HG03457 (cell line): ENCODE measurements around the gene SPI1.
"Not testable (repeated sequence)": the region's sequence is repeated elsewhere in the genome, so short reads cannot be mapped to it uniquely, and the experiment has no call there.

Experiments
- ATAC-seq: cut with Tn5 transposase; IDR thresholded peaks from one replicate; pipeline ENCODE4 v1.9.1; 2021; ENCODE audit warnings: moderate number of reproducible peaks; ENCODE audit not compliant: unreplicated experiment

SPI1 gene

DNA sequence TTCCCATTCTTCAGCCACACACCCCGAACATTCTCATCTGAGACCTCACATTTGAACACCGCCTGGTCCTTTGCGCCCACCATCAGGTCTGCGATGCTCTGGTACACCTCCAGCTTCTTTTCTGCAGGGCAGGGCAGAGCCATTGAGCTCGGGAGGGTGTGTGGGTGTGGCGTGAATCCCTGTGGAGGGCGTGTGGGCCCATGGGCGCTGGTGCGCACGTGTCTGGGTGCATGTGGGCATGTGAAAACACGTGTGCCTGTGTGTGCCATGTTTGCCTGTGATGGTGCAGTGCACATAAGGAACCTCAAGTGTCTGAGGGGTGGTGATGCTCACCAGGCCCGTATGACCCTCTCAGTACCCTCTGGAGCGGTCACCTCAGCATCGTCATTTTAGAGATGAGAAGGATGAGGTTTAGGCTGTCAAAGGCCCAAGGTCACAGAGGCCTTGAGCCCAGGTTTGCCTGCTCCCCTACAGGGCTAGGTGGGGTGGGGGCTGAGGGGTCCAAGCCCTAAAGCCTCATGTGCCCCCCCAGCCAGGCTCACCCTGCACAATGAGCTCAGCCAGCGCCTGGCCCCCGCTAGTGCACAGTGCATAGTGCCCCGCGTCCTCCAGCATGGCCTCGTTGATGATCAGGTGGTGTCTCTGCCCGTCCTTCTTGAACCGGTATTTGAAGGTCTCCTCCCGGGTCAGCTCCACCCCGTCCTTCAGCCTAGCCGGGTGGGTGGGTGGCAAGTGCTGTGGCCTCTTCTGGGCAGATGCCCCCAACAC is 36.1 kb downstream of the SPI1 start:
- no peak for ATAC-seq

DNA sequence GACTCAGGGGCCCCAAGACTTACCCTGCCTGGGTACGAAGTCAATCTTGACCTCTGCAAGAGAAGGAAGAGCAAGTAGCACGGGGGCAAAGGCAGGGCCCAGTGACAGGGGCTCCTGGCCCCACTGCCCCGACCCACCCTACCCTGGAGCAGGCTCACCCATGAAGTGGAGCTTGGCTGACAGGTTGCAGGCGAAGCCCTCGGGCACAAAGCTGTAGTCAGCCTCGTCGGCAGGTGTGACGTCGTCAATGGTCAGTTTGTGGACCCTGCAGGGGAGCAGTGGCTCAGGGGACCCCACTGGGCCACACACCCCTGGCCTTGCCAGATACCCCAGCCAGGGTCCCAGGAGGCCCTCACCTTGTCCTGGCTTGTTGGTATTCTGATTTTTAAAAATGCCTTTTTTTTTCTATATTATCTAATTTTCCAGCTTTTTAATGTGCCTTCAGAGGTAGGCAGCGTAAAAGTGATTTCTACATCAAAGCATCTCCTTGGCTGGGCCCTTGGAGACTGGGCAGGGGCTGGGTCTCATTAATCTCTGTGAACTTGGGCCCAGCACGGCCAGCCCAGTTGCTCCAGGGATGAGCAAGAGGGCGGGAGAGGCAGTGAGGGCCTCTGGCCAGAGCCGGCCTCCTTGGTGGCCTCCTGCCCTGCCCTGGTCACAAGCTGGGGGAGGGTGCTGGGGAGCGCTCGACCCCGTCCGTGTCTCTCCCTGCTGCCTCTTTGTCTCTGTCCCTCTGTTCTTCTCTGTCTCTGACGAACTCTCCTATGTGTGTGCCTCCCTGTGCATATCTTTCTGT is 37.2 kb downstream of the SPI1 start:
- no peak for ATAC-seq

DNA sequence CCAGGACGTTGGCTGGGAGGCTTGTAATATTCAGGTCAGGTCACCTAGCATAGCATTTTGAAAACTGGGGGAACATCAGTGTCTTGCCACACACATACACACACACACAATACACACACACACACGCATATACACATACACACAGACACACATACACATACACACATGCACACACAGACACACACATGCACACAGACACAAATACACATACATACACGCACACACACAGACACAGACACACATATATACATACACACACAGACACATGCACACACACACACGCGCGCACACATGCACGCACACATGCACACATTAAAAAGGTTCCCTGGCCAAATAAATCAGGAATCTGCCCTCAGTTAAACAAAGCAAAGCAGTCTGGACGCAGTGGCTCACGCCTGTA is 38.3 kb downstream of the SPI1 start:
- no peak for ATAC-seq

DNA sequence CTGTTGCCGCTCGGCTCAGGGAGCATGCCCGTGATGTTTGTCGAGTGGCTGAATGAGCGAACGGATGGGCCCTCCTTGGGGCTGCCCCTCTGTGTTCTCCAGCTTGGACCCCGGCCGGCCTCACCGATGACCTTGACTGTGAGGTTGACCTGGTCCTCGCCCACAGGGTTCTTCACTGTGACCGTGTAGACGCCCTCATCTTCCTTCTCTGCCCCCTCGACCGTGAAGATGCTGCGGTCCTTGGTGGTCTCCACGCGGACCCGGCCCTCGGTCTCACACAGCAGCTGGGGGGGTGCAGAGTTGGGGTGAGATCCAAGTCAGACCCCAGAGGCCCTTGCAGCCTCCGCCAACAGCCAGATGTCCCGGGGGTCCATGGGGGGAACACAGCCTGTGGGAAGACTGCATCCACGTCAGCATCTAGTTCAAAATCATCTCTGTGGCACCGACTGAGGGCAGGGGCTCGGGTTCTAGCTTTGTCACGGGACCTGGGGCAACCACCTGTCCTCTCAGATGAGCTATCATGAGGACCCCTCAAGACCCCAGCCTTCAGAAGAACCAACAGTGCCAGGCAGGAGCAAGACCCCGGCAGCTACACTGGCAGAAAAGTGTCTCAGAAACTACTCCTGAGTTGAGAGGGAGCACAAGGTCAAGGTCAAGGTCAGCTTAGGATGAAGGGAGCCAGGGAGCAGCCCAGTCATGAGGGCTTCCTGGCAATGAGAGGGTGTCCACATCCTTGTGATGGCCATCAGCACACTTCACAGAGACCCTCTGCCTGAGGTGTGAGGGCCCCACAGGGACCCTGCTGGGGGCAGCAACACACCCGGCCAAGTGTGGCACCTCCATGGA is 39.7 kb downstream of the SPI1 start:
- no peak for ATAC-seq

DNA sequence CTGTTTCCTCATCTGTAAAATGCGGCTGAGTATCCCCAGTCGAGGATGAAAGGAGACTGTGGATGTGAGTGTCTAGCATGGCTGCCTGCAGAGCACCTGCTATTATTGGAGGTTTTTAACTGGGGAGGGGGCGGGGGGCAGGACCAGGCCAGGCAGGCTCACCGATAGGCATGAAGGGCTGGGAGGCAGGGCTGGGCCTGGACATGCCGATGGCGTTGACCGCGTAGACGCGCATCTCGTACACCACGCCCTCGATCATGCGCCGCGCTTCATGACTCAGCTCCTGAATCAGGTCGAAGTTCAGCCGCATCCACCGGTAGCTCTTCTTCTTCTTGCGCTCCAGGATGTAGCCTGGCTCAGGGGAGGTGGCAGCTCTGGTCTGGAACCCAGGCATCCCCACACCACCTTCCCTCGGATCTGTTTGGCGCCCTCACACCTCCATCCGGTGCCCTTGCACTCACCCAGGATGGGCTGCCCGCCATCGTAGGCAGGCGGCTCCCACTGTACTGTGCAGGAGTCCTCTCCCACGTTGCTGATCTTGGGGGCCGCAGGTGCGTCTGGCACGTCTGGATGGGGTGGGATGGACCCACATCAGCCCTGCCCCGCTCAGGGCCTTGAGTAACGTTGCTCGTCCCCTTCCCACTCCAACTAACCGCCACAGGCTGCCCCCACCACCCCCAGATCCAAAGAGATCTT is 41.0 kb downstream of the SPI1 start:
- ATAC-seq, result no peak

DNA sequence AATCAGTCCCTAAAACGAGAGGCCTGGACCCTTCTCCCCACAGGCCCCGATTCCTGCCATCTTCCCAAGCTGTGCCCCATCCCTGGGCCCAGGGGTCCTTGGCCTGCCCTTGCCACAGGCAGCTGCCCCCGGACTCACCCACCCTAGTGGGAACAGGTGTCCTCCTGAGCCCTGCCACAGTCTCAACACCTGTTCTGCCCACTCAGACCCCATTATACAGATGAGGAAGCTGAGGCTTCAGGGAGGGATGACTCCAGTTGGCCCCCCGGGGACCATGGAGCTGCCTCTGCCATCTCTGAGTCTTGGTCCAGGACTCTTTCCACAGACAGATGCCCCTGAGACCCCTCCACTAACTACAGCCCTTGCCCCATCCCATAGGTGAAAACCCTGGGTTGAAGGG is 41.8 kb downstream of the SPI1 start:
- no peak for ATAC-seq

DNA sequence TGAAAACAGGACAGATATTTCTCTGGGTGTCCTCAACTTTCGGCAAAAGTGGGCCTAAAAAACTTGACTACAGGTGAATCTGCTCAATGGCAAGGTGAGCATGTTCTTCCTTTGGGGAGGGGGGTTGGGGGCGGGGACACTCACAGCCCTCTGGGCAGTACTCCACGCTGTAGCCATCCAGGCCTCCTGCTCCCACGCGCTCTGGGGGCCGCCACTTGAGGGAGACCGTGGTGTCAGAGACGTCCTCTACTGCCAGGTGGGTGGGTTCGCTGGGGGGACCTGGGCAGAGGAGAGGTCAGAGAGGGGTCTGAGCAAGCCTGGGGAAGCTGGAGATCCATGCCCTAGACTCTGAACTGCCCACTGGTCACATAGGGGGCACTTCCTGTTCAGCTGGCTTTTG is 42.6 kb downstream of the SPI1 start:
- ATAC-seq, result no peak

DNA sequence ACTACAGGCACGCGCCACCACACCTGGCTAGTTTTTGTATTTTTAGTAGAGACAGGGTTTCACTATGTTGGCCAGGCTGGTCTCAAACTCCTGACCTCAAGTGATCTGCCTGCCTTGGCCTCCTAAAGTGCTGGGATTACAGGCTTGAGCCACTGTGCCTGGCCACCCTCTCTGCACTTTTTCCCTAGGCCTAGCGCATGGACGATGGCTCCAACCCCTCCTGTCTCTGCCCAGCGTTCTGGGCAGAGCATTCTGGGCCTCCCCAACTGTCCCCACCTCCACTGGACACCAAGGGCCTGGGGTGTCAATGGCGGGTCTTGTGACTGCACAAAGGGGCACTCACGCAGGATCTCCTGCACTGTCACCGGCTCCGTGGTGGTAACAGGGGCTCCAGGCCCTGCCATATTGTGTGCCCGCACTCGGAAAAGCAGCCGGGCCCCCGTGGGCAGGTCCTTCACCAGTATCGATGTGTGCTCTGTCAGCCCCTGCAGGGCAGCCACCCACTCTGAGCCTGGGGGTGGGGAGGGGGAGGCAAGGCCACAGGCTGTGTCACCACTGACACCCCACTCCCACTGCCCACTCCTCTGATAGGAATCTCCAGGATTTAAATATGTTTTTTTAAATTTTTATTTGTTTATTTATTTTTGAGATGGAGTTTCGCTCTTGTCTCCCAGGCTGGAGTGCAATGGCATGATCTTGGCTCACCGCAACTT is 43.5 kb downstream of the SPI1 start:
- not testable (repeated sequence) for ATAC-seq

DNA sequence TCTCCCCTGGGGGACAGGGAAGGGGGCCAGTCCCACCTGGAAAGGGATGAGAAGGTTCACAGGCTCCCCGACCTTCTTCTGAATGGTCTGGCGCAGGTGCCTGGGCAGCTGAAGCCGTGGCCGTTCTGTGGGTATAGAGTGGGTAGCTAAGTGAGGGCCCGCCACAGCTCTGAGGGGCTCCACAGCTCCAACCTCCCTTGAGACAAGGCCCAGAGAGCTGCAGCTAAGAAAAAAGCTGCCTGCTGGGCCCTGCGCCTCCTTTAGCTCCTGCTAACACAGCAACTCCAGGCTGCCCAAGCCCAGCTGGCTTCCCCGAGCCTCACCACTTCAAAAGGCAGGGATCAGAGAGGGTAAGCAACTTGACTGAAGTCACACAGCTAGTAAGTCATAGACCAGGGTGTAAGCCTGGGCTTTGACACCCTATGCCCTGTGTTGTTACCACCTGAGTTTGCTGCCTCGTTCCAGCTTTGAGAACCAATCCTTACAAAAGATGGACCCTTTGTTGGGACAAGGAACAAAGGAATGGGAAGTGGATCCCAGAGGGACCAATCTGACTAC is 44.4 kb downstream of the SPI1 start:
- no peak for ATAC-seq

DNA sequence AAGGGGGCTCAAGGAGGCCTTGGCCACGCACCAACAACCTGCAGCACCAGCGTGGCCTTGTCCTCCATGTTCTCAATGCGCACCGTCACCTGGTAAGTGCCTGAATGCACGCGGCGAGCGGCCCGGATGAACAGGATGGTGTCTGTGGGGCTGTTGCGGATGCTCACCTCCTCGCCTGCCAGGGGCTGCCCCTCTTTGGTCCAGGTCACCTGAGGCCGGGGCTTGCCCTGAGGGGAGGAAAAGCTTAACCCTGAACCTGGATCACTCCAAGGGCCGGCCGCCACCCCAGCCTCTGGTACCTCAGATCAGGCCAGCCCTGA is 44.9 kb downstream of the SPI1 start:
- no peak for ATAC-seq

DNA sequence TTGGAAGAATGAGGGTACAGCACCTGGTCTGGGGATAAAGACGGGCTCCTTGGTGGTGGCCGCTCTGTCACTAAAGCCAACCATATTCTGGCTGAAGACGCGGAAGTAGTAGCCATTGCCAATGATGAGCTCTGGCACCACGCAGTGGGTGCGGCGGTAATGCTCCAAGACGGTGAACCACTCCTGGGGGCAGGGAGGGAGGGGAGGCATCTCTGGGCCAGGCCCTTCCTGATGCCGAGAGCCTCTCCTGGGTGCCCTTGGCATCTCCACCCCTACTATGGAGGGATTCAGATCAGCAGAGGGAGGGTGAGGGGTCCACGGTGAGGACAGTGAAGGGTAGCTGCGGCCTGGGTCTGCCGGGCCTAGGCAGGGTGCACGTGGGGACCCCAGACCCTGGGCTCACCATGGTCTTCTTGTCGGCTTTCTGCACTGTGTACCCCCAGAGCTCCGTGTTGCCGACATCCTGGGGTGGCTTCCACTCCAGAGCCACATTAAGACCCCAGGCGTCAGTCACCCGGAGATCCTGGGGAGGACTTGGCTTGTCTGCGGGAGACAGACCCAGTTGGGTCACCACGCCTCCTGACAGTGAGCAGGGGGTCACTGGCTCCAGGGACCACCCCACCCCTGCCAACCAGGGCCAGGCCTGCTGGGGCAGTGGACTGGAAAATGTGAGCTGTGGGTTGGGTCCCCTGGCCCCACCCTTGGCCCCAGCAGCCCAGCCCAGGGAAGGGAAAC is 45.4 kb downstream of the SPI1 start:
- no peak for ATAC-seq

DNA sequence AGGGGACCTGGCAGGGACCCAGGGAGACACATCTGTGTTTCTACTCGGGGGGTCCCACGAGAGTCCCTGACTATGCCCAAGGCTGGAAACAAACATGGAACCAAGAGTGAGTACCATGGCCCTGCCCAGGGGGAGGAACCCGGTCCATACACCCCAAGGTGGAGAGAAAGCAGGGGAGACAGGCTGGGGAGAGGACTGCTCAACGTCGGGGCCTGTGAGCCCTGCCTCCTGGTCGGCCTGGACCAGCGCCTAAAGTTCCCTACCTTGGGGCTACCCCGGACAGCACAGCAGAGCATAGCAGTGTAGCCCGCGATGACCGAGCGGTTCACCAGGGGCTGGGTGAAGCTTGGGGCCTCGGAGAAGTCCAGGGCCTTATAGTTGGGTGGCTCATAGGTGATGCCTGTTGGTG is 46.0 kb downstream of the SPI1 start:
- ATAC-seq, result no peak

DNA sequence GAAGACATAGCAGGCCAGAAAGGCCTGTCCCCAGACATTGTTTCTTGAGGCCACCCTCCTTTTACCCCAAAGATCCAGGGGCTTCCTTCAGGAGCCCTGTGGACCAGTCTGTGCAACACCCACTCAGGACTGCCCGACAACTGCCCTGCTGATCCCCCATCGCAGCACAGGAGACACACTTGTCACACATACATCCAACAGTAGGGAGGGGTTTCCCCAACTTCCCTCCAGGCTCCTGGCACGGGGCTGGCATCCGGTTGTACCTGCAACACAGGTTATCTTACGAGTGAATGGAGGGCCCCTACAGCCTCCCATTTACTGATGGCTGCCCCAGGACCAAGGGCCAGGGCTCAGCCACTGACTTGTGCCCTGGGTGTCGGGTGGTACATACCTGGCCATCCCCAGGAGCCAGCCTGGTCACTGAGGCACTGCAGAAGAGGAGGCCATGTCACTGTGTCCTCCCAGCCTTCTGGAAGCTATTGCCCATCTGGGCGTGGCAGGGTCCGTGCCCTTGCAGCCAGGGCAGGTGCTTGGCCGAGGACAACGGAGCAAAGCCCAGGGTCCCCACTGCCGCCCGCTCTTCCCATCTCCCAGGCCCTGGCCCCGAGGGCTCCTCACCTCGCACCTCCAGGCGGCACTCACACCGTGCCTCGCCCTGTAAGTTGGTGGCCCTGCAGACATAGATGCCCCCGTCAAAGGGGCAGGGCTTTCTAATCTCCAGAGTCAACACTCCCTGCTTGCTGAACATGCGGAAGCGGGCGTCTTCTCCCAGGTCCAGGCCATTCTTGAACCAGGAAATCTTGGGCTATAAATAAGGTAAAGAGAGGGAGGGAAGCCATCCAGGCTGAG is 46.7 kb downstream of the SPI1 start:
- no peak for ATAC-seq

DNA sequence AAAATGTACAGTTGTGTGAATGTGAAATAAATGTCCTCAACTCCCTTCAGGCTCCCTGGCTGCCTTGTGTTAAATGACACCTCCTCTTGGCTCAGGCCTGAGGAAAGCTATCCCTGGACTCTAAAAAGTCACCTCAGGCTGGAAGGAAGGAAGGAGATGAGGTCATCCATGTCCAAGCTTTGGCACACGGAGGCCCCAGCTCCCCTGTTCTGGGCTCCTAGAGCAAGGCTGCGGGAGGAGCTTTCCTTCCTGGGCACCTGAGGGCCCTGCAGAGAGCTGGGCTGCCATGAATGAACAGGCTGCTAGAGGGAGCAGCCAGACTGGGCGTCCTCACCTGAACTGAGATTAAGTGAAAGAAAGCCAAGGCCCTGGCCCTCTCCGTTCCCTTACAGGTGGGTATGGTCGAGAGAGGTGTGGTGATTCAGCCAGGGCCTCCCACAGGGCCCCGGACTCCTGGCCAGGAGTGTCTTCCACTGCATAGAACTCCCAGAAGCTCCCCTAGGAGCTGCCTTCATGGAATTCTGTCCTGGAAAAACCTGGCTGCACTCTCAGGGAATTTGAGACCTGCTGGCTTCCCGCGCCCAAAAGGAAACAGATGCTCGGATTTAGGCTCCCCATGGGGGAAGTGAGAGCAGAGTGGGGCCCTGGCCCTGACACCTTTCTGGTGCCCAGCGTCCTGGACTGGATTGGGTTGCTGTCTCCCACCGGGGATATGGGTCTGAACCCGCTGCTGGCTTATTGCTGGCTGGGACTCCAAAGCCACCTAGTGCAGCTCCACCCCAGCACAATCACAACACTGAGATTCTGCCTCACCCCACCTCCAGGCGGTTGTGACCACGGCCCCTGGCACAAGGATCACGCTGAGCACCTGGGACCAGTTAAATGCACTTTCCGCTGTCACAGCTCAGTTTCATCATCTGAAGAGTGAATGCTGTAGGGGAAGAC is 48.1 kb downstream of the SPI1 start:
- ATAC-seq, result no peak

DNA sequence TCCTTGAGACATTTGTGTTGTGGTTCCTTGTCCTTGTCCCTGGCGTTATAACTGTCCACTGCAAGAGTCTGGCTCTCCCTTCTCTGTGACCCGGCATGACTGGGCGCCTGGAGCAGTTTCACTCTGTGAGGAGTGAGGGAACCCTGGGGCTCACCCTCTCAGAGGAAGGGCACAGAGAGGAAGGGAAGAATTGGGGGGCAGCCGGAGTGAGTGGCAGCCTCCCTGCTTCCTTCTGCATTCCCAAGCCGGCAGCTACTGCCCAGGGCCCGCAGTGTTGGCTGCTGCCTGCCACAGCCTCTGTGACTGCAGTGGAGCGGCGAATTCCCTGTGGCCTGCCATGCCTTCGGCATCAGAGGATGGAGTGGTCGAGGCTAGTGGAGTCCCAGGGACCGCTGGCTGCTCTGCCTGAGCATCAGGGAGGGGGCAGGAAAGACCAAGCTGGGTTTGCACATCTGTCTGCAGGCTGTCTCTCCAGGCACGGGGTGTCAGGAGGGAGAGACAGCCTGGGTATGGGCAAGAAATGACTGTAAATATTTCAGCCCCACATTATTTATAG is 48.8 kb downstream of the SPI1 start:
- no peak for ATAC-seq

DNA sequence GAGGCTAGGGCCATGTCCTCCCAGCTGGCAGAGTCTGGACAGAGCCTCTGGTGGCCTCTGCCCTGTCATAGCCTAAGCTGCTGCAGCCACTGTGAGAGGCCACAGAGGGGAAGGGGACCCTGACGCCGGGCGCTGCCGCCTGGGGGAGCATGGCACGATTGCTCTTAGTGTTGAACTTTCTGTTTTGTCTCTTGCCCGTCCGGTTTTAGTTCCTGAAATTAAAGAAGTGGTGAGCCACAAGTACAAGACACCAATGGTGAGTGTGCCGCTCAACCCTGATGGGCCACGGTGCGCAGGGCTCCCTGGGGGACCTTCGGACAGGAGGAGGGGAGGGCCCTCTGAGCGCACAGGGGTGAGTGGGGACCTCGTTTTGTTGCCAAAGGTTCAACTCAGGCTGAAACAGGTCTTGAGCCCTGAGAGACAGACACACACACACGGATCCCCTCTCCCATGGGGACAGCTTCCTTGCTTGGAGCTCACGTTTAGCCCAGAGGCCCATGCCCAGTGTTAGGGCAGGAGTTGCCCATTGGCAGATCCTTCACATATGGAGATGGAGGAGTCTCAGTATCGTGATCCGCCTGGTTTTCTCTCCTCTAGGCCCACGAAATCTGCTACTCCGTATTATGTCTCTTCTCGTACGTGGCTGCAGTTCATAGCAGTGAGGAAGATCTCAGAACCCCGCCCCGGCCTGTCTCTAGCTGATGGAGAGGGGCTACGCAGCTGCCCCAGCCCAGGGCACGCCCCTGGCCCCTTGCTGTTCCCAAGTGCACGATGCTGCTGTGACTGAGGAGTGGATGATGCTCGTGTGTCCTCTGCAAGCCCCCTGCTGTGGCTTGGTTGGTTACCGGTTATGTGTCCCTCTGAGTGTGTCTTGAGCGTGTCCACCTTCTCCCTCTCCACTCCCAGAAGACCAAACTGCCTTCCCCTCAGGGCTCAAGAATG is 49.6 kb downstream of the SPI1 start:
- ATAC-seq, result peak; percentile 51
